CD8-positive, alpha-beta memory T cell (primary cell): ENCODE measurements around the gene TEKT3. TPM values are rescaled to one million over a fixed set of nuclear protein-coding genes. Genes with fewer than 3 reads are reported as not detected.

Experiments used
- CTCF ChIA-PET: fragments of 350-600 bp; sonication (Branson Sonifier 250); formaldehyde crosslinking; loops from one replicate; lab custom pipeline; 2021; ENCODE audit warnings: antibody characterized with exemption; lab: Charles Lee
- POLR2A ChIA-PET: fragments of 350-600 bp; sonication (Branson Sonifier 250); formaldehyde crosslinking; loops from one replicate; lab custom pipeline; 2021; ENCODE audit warnings: antibody characterized with exemption; lab: Charles Lee
- DNase-seq, 5 donors: peaks; one replicate each; pipeline versions ENCODE4 v3.0.0 to v3.0.0-alpha.2; 2020 to 2022; ENCODE audit warnings: mixed read lengths in 1 of 5
- H3K27ac ChIP-seq: one replicate; pipeline ENCODE4 v1.7.0; 2013; ENCODE audit warnings: low read depth, mild to moderate bottlenecking, low read length, moderate library complexity
- H3K27me3 ChIP-seq: 2 replicates; pipeline ENCODE4 v1.7.0; 2013; ENCODE audit warnings: low read length, mild to moderate bottlenecking; ENCODE audit not compliant: insufficient read depth, poor library complexity, severe bottlenecking
- H3K36me3 ChIP-seq: 2 replicates; pipeline ENCODE4 v1.7.0; 2013; ENCODE audit warnings: mild to moderate bottlenecking, low read length, moderate library complexity; ENCODE audit not compliant: insufficient read depth
- H3K4me1 ChIP-seq: 2 replicates; pipeline ENCODE4 v1.7.0; 2013; ENCODE audit warnings: mild to moderate bottlenecking, low read length, moderate library complexity; ENCODE audit not compliant: insufficient read depth
- H3K4me3 ChIP-seq: 2 replicates; pipeline ENCODE4 v1.7.0; 2013; ENCODE audit warnings: mild to moderate bottlenecking, low read length
- H3K9me3 ChIP-seq: 2 replicates; pipeline ENCODE4 v1.7.0; 2013; ENCODE audit warnings: mild to moderate bottlenecking, low read length
- H3K27ac Mint-ChIP-seq, 8 donors: one replicate each; pipeline ENCODE4 v1.8.0; 2020 to 2021; ENCODE audit warnings: mixed read lengths in 8 of 8, mild to moderate bottlenecking in 6 of 8, inconsistent platforms in 3 of 8, moderate library complexity in 3 of 8
- H3K27me3 Mint-ChIP-seq, 2 donors: one replicate each; pipeline ENCODE4 v1.8.0; 2020 to 2021; ENCODE audit warnings: mixed read lengths in 2 of 2, mild to moderate bottlenecking in 1 of 2, moderate library complexity in 1 of 2
- H3K36me3 Mint-ChIP-seq, 3 donors: one replicate each; pipeline ENCODE4 v1.8.0; 2020 to 2021; ENCODE audit warnings: mixed read lengths in 3 of 3, inconsistent platforms in 1 of 3, mild to moderate bottlenecking in 1 of 3
- H3K4me1 Mint-ChIP-seq, 3 donors: one replicate each; pipeline ENCODE4 v1.8.0; 2020 to 2021; ENCODE audit warnings: mixed read lengths in 3 of 3, inconsistent platforms in 1 of 3, mild to moderate bottlenecking in 1 of 3
- H3K4me3 Mint-ChIP-seq, 7 donors: one replicate each; pipeline ENCODE4 v1.8.0; 2020 to 2021; ENCODE audit warnings: mixed read lengths in 7 of 7, mild to moderate bottlenecking in 6 of 7, moderate library complexity in 4 of 7, inconsistent platforms in 2 of 7
- H3K9me3 Mint-ChIP-seq, 5 donors: one replicate each; pipeline ENCODE4 v1.8.0; 2020 to 2022; ENCODE audit warnings: mixed read lengths in 5 of 5, mild to moderate bottlenecking in 3 of 5, moderate library complexity in 2 of 5, inconsistent platforms in 1 of 5
- polyA plus RNA-seq: library from polyadenylated mRNA; unstranded; fragments of 300-500 nt; fragmentation: Illumina TruSeq; gene quantifications from one replicate; pipeline ENCODE4 v1.2.3, GENCODE V29; 2021
- total RNA-seq, 2 experiments: library from RNA; stranded (reverse); gene quantifications; one replicate each; pipeline ENCODE4 v1.2.3, GENCODE V29; 2021

The TEKT3 gene
- total and polyA plus RNA-seq, 3 experiments from 2014 or later, result not detected

DNA sequence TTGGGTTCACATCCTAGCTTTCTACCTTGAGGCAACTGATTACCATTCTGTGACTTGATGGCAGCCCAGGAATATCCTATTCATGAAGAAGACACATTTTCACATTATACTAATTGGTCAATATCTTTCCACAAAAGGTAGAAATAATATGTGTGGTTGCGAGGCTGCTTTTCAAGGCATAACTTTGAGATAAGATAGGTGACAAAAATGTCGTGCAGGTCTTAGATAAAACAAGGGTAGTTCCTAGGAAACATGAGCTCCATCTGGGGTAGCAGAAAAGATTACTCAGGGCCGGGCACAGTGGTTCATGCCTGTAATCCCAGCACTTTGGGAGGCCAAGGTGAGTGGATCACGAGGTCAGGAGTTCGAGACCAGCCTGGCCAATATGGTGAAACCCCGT is 22.3 kb upstream of the TEKT3 start:
- no peaks in the 10 kb centered on the region for H3K27me3 ChIP-seq
- Mint-ChIP-seq H3K4me1 (no peaks in the 10 kb centered on the region), H3K36me3 (no peaks in the 10 kb centered on the region), H3K9me3 (no peaks in the 10 kb centered on the region), H3K4me3 (no peak overlapping the region), H3K27ac (no peak overlapping the region), H3K27me3 (peaks cover 0 to 9% of the 10 kb centered on the region in 2 donors)
- ChIA-PET CTCF (no interaction called here), POLR2A (no interaction called here)
- no peaks in the 10 kb centered on the region for H3K36me3 ChIP-seq
- DNase-seq, result no peak
- H3K9me3 ChIP-seq, result no peaks in the 10 kb centered on the region
- H3K27ac ChIP-seq, result no peak overlapping the region
- no peak overlapping the region for H3K4me3 ChIP-seq
- no peaks in the 10 kb centered on the region for H3K4me1 ChIP-seq

DNA sequence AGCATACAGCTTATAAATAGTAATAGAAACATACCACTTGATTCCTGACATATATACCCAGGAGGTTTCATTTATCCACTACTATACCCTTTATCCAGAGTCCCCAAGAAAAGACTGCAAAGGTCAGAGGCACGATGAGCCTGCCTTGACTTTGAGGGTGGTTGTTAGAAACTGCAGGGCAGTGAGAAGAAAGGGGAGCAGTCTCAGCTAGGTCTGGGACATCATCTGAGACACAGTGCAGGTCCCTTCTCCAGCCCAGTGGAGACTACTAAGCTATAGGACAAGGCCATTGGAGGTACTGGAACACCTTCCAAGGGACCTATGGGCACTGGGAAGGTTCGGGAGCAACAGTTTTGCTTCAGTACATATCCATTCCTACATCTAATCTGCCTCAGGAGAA is 20.2 kb upstream of the TEKT3 start:
- Histone ChIP-seq H3K4me3 (no peak overlapping the region), H3K9me3 (no peaks in the 10 kb centered on the region), H3K27ac (no peak overlapping the region), H3K36me3 (no peaks in the 10 kb centered on the region), H3K27me3 (no peaks in the 10 kb centered on the region), H3K4me1 (no peaks in the 10 kb centered on the region)
- Mint-ChIP-seq H3K9me3 (no peaks in the 10 kb centered on the region), H3K4me3 (no peak overlapping the region), H3K27me3 (peaks cover 5 to 13% of the 10 kb centered on the region in 2 donors), H3K27ac (no peak overlapping the region), H3K4me1 (no peaks in the 10 kb centered on the region), H3K36me3 (no peaks in the 10 kb centered on the region)
- ChIA-PET POLR2A (no interaction called here), CTCF (no interaction called here)
- no peak for DNase-seq

- H3K27ac Mint-ChIP-seq, result no peak overlapping the region
- no peaks in the 10 kb centered on the region for H3K4me1 Mint-ChIP-seq
- H3K27ac ChIP-seq, result no peak overlapping the region
- no peaks in the 10 kb centered on the region for H3K27me3 ChIP-seq
- no peaks in the 10 kb centered on the region for H3K9me3 Mint-ChIP-seq
- H3K9me3 ChIP-seq, result no peaks in the 10 kb centered on the region
- no peak for DNase-seq
- no peaks in the 10 kb centered on the region for H3K4me1 ChIP-seq
- no peak overlapping the region for H3K4me3 Mint-ChIP-seq
- no peaks in the 10 kb centered on the region for H3K36me3 ChIP-seq
- CTCF ChIA-PET, result no interaction called here
- H3K36me3 Mint-ChIP-seq, result no peaks in the 10 kb centered on the region
- H3K4me3 ChIP-seq, result no peak overlapping the region
- POLR2A ChIA-PET, result no interaction called here
- H3K27me3 Mint-ChIP-seq, result peaks cover 5 to 14% of the 10 kb centered on the region in 2 donors
Measured at GRCh38 chr17:15361151-15361550, 19.8 kb upstream of the TEKT3 start.

DNA sequence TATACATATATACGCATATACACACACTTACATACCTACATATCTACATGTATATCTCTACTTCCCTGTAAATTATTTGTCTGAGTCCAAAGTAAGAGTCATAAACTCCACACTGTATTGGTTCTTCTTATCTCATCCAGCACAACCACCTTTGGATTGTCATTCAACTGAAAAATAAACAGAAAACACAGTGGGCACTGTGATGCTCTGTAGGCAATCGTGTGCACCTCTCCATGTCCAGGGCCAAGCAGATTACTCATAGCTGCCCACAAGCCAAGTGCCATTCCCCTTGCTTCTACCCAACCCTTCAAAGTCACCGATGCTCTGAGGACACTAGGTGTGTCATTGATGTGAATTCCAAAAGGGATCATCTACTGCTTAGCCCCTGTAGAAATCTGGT is 12.9 kb upstream of the TEKT3 start:
- ChIA-PET CTCF (interaction anchor here (1.2 kb wide), 1 partner anchor 10 kb away, joined by 4 read pairs; no protein-coding TSS in a partner anchor), POLR2A (no interaction called here)
- Mint-ChIP-seq H3K36me3 (no peaks in the 10 kb centered on the region), H3K27me3 (peaks cover 11 to 55% of the 10 kb centered on the region in 2 donors), H3K4me1 (no peaks in the 10 kb centered on the region), H3K4me3 (no peak overlapping the region), H3K9me3 (peaks cover 0 to 2% (median 0%) of the 10 kb centered on the region in 5 donors), H3K27ac (no peak overlapping the region)
- Histone ChIP-seq H3K36me3 (no peaks in the 10 kb centered on the region), H3K27me3 (peaks cover 6% of the 10 kb centered on the region), H3K27ac (no peak overlapping the region), H3K9me3 (no peaks in the 10 kb centered on the region), H3K4me1 (no peaks in the 10 kb centered on the region), H3K4me3 (no peak overlapping the region)
- DNase-seq, result no peak

DNA sequence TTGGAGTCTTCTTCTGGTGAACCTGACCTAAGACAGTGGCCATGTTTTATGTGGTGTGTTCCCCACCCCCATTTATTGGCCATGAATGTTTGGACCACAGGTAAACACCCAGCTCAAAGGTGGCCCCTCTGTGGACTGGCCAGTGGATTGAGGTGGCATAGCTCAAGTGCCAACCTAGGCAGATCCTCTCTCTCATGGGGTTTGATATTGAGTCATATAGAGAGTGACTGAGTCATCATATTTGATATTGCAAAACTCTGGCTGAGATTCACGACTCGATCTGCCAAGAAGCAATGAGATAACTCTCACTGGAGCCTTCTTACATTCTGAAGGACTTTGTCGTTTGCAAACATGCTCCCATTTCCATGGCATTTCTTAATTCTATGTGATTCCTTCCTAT is 10.5 kb upstream of the TEKT3 start:
- peaks cover 10 to 65% of the 10 kb centered on the region in 2 donors for H3K27me3 Mint-ChIP-seq
- CTCF ChIA-PET, result no interaction called here
- Histone ChIP-seq H3K4me3 (no peak overlapping the region), H3K27ac (no peak overlapping the region), H3K27me3 (peaks cover 6% of the 10 kb centered on the region), H3K9me3 (no peaks in the 10 kb centered on the region), H3K4me1 (no peaks in the 10 kb centered on the region), H3K36me3 (no peaks in the 10 kb centered on the region)
- no peak for DNase-seq
- POLR2A ChIA-PET, result no interaction called here
- H3K4me3 Mint-ChIP-seq, result no peak overlapping the region
- no peaks in the 10 kb centered on the region for H3K4me1 Mint-ChIP-seq
- no peak overlapping the region for H3K27ac Mint-ChIP-seq
- H3K9me3 Mint-ChIP-seq, result peaks cover 0 to 2% (median 0%) of the 10 kb centered on the region in 5 donors
- no peaks in the 10 kb centered on the region for H3K36me3 Mint-ChIP-seq

GRCh38 chr17:15351478-15351840 is 10.1 kb upstream of the TEKT3 start:
- no peak overlapping the region for H3K27ac ChIP-seq
- Mint-ChIP-seq H3K4me3 (no peak overlapping the region), H3K36me3 (no peaks in the 10 kb centered on the region), H3K9me3 (peaks cover 0 to 2% (median 0%) of the 10 kb centered on the region in 5 donors), H3K4me1 (no peaks in the 10 kb centered on the region), H3K27me3 (peaks cover 9 to 66% of the 10 kb centered on the region in 2 donors), H3K27ac (no peak overlapping the region)
- H3K27me3 ChIP-seq, result peaks cover 6% of the 10 kb centered on the region
- H3K36me3 ChIP-seq, result no peaks in the 10 kb centered on the region
- DNase-seq, result no peak
- ChIA-PET CTCF (no interaction called here), POLR2A (no interaction called here)
- H3K4me3 ChIP-seq, result no peak overlapping the region
- no peaks in the 10 kb centered on the region for H3K9me3 ChIP-seq
- no peaks in the 10 kb centered on the region for H3K4me1 ChIP-seq

- Histone ChIP-seq H3K36me3 (no peaks in the 10 kb centered on the region), H3K27ac (no peak overlapping the region), H3K9me3 (no peaks in the 10 kb centered on the region), H3K27me3 (peaks cover 6% of the 10 kb centered on the region), H3K4me1 (no peaks in the 10 kb centered on the region), H3K4me3 (no peak overlapping the region)
- no peak overlapping the region for H3K4me3 Mint-ChIP-seq
- H3K36me3 Mint-ChIP-seq, result no peaks in the 10 kb centered on the region
- ChIA-PET CTCF (interaction anchor here (0.7 kb wide), 1 partner anchor 14 kb away, joined by 3 read pairs; no protein-coding TSS in a partner anchor), POLR2A (no interaction called here)
- H3K4me1 Mint-ChIP-seq, result no peaks in the 10 kb centered on the region
- peaks cover 0 to 2% (median 0%) of the 10 kb centered on the region in 5 donors for H3K9me3 Mint-ChIP-seq
- DNase-seq, result no peak
- H3K27me3 Mint-ChIP-seq, result peaks cover 9 to 66% of the 10 kb centered on the region in 2 donors
- no peak overlapping the region for H3K27ac Mint-ChIP-seq
Measured at GRCh38 chr17:15350777-15351477, 9.5 kb upstream of the TEKT3 start.

GRCh38 chr17:15349119-15349518 is 7.7 kb upstream of the TEKT3 start:
- DNase-seq, result no peak
- peaks cover 10 to 71% of the 10 kb centered on the region in 2 donors for H3K27me3 Mint-ChIP-seq

More at GRCh38 chr17:15349119-15349518, 7.7 kb upstream of the TEKT3 start:
- ChIA-PET POLR2A (no interaction called here), CTCF (no interaction called here)
- no peaks in the 10 kb centered on the region for H3K4me1 ChIP-seq
- no peak overlapping the region for H3K4me3 ChIP-seq
- H3K27me3 ChIP-seq, result peaks cover 13% of the 10 kb centered on the region
- Mint-ChIP-seq H3K36me3 (peaks cover 0 to 3% (median 0%) of the 10 kb centered on the region in 3 donors), H3K27ac (no peak overlapping the region), H3K4me3 (no peak overlapping the region), H3K4me1 (no peaks in the 10 kb centered on the region), H3K9me3 (peaks cover 0 to 2% (median 0%) of the 10 kb centered on the region in 5 donors)
- H3K9me3 ChIP-seq, result no peaks in the 10 kb centered on the region
- H3K36me3 ChIP-seq, result no peaks in the 10 kb centered on the region
- H3K27ac ChIP-seq, result no peak overlapping the region
